DND-41 (cell line): ENCODE data around the gene SLX4IP.

Experiments
- ATAC-seq: fragments of 200-7000 bp; cut with Tn5 transposase; 3 replicates; pipeline ENCODE4 v1.9.1; 2021; ENCODE audit warnings: low read depth; ENCODE audit not compliant: insufficient read depth
- DNase-seq: peaks from one replicate; pipeline ENCODE4 v3.0.0-alpha.2; 2020
- H2AFZ ChIP-seq: 2 replicates; pipeline ENCODE4 v1.6.0; 2012; ENCODE audit warnings: low read depth, low read length
- H3K27ac ChIP-seq: 2 replicates; pipeline ENCODE4 v1.5.1; 2012; ENCODE audit warnings: low read length, inconsistent platforms
- H3K27me3 ChIP-seq: fragments of 200-600 bp; sonication (generic); 2 replicates; pipeline ENCODE4 v1.6.0; 2012; ENCODE audit warnings: low read length, mild to moderate bottlenecking, inconsistent platforms; ENCODE audit not compliant: insufficient read depth, poor library complexity
- H3K36me3 ChIP-seq: 2 replicates; pipeline ENCODE4 v1.5.1; 2012; ENCODE audit warnings: low read length, inconsistent platforms; ENCODE audit not compliant: insufficient read depth
- H3K4me1 ChIP-seq: 2 replicates; pipeline ENCODE4 v1.5.1; 2012; ENCODE audit warnings: mild to moderate bottlenecking, low read length; ENCODE audit not compliant: insufficient read depth
- H3K4me2 ChIP-seq: 2 replicates; pipeline ENCODE4 v1.6.0; 2012; ENCODE audit warnings: mild to moderate bottlenecking, moderate library complexity, low read length, inconsistent platforms; ENCODE audit not compliant: insufficient read depth
- H3K4me3 ChIP-seq, 2 experiments: fragments of 200-600 bp in 1 of 2; shearing (Covaris generic) in 1 of 2; 2 replicates each; pipeline ENCODE4 v1.5.1; 2012 to 2016; ENCODE audit warnings: inconsistent platforms in 2 of 2, low read length in 2 of 2, mild to moderate bottlenecking in 2 of 2, low read depth in 1 of 2, moderate library complexity in 1 of 2
- H3K79me2 ChIP-seq: 2 replicates; pipeline ENCODE4 v1.6.0; 2012; ENCODE audit warnings: low read length, inconsistent platforms; ENCODE audit not compliant: insufficient read depth
- H3K9ac ChIP-seq: 2 replicates; pipeline ENCODE4 v1.6.0; 2012; ENCODE audit warnings: low read depth, mild to moderate bottlenecking, inconsistent platforms, low read length, moderate library complexity
- H3K9me3 ChIP-seq: 2 replicates; pipeline ENCODE4 v1.5.1; 2012; ENCODE audit warnings: low read length, moderate library complexity, mild to moderate bottlenecking, inconsistent platforms; ENCODE audit not compliant: insufficient read depth, severe bottlenecking
- H4K20me1 ChIP-seq: 2 replicates; pipeline ENCODE4 v1.6.0; 2012; ENCODE audit warnings: low read length; ENCODE audit not compliant: insufficient read depth
- EZH2 ChIP-seq: IDR thresholded peaks from 3 replicates; pipeline ENCODE4 v1.6.1; 2012; ENCODE audit warnings: borderline replicate concordance, low read depth, mild to moderate bottlenecking, moderate library complexity, low read length, inconsistent platforms; ENCODE audit not compliant: severe bottlenecking
- TF ChIP-seq, protein P1 (sequence below): IDR thresholded peaks from 2 replicates; pipeline ENCODE4 v1.5.1; 2012; ENCODE audit warnings: borderline replicate concordance, low read length, moderate library complexity, mild to moderate bottlenecking; ENCODE audit not compliant: poor library complexity, severe bottlenecking; ENCODE audit errors: extremely low read depth

SLX4IP gene

DNA sequence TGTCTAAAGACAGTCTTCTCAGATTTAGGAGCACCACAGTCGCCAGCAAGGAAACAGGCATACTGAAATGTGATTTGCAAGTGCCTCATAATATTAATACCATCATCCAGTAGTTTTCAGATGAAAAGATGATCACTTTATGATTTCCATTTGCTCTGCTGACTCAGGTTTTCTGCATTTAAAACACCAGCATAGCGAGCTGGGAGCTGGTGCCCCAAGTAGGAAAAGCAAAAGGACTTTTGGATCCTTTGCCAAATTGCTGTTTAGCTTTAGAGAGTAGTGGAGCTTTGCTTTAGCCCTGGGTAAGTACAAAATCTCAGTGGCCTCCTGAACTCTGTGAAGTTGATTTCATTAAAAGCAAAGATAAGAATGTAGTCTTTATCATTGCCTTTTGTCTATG lies 160.2 kb downstream of the SLX4IP start:
- TF ChIP-seq EZH2: no peak
- TF ChIP-seq, protein P1, sequence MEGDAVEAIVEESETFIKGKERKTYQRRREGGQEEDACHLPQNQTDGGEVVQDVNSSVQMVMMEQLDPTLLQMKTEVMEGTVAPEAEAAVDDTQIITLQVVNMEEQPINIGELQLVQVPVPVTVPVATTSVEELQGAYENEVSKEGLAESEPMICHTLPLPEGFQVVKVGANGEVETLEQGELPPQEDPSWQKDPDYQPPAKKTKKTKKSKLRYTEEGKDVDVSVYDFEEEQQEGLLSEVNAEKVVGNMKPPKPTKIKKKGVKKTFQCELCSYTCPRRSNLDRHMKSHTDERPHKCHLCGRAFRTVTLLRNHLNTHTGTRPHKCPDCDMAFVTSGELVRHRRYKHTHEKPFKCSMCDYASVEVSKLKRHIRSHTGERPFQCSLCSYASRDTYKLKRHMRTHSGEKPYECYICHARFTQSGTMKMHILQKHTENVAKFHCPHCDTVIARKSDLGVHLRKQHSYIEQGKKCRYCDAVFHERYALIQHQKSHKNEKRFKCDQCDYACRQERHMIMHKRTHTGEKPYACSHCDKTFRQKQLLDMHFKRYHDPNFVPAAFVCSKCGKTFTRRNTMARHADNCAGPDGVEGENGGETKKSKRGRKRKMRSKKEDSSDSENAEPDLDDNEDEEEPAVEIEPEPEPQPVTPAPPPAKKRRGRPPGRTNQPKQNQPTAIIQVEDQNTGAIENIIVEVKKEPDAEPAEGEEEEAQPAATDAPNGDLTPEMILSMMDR: no peak
- Histone ChIP-seq H3K4me2 (no peak overlapping the region), H2AFZ (no peak overlapping the region), H3K9ac (no peak overlapping the region), H3K79me2 (no peaks in the 10 kb centered on the region), H3K4me3 (no peak overlapping the region), H4K20me1 (peaks cover 4% of the 10 kb centered on the region; the same call in 1 of the 2 replicates), H3K9me3 (no peaks in the 10 kb centered on the region), H3K27ac (no peak overlapping the region), H3K4me1 (no peaks in the 10 kb centered on the region), H3K36me3 (peaks cover 5% of the 10 kb centered on the region; the same call in 1 of the 2 replicates), H3K27me3 (no peaks in the 10 kb centered on the region)
- DNase-seq (no peak), ATAC-seq (no peak)

DNA sequence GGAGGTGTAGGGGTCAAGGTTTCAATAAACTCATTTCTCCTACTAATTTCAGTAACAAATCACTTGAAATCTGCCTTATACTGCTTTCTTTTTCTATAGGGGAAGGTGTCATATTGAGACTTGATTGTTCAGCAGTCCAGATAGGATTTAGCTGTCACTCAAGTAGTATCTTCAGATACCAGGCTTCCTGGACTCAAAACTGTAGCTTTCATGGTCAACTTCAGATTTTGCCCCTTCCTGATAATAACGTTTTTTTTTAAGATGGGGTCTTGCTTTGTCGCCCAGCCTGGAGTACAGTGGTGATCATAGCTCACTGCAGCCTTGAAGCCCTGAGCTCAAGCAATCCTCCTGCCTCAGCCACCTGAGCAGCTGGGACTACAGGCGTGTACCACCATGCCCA lies 160.9 kb downstream of the SLX4IP start:
- H3K4me1 ChIP-seq: no peaks in the 10 kb centered on the region
- no peaks in the 10 kb centered on the region for H3K79me2 ChIP-seq
- H3K9ac ChIP-seq: no peak overlapping the region

DNA sequence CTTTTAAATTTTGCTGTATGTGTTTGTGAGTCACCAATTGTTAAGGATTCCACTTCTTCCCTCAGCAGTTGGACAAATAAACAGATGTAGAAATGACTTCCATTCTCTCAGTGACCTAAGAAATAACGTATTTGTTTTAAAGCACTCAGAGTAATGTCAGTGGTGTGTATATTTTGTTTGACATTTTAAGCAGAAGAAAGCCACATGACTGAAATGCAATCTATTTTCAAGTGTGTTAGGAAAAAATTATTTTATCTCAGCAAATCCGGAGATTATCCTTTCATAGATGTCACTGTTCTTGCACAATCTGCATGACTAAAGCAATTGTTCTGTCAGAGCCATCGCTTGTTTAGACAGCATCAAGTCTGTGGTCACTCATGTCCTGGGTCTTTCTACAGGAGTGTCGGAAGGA lies 161.6 kb downstream of the SLX4IP start:
- TF ChIP-seq, protein P1: no peak
- Histone ChIP-seq H3K9ac (no peak overlapping the region), H3K4me1 (no peaks in the 10 kb centered on the region), H3K4me2 (no peak overlapping the region), H3K27me3 (no peaks in the 10 kb centered on the region), H3K9me3 (no peaks in the 10 kb centered on the region), H3K4me3 (no peak overlapping the region), H3K36me3 (peaks cover 10% of the 10 kb centered on the region; the same call in 1 of the 2 replicates), H3K79me2 (no peaks in the 10 kb centered on the region), H2AFZ (no peak overlapping the region), H4K20me1 (peaks cover 4% of the 10 kb centered on the region; the same call in 1 of the 2 replicates), H3K27ac (no peak overlapping the region)
- DNase-seq: no peak
- ATAC-seq: no peak

More for the DNA sequence above, 160.9 kb downstream of the SLX4IP start:
- peaks cover 9% of the 10 kb centered on the region; the same call in 1 of the 2 replicates for H3K36me3 ChIP-seq
- H3K27me3 ChIP-seq: no peaks in the 10 kb centered on the region
- TF ChIP-seq EZH2: no peak
- TF ChIP-seq, protein P1: no peak
- peaks cover 4% of the 10 kb centered on the region; the same call in 1 of the 2 replicates for H4K20me1 ChIP-seq
- no peaks in the 10 kb centered on the region for H3K9me3 ChIP-seq
- DNase-seq: no peak
- H3K4me2 ChIP-seq: no peak overlapping the region
- H3K27ac ChIP-seq: no peak overlapping the region
- ATAC-seq: no peak
- H2AFZ ChIP-seq: no peak overlapping the region
- no peak overlapping the region for H3K4me3 ChIP-seq

DNA sequence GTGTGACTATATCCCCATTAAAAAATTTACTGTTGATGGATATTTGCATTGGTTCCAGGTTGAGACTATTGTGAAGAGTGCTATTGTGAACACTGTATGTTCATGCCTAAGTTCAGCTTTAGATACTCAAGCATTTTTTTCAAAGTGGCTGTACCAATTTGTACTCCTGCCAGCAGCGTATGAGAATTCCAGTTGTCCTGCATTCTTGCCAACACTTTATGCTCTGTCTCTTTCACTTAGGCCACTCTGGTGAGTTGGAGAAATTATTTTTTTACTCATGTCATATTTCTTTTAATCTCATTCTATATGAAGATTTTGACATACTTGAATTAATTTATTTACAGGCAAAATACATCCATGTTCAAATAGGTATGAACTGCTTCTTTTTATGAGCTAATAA lies 162.5 kb downstream of the SLX4IP start:
- Histone ChIP-seq H3K4me2 (no peak overlapping the region), H3K27me3 (no peaks in the 10 kb centered on the region), H3K36me3 (peaks cover 15% of the 10 kb centered on the region; the same call in 1 of the 2 replicates), H4K20me1 (peaks cover 4% of the 10 kb centered on the region; the same call in 1 of the 2 replicates), H3K79me2 (no peaks in the 10 kb centered on the region), H3K27ac (no peak overlapping the region), H2AFZ (no peak overlapping the region), H3K9me3 (no peaks in the 10 kb centered on the region), H3K4me1 (no peaks in the 10 kb centered on the region), H3K4me3 (no peak overlapping the region), H3K9ac (no peak overlapping the region)
- TF ChIP-seq, protein P1: no peak
- DNase-seq (no peak), ATAC-seq (no peak)
